HCT116 (cell line): ENCODE measurements around the gene OVOL3. TPM values are rescaled to one million over a fixed set of nuclear protein-coding genes. Genes with fewer than 3 reads are reported as not detected.

Source experiments
- ATAC-seq: fragments of 200-7000 bp; cut with Tn5 transposase; 2 replicates; pipeline ENCODE4 v1.9.1; 2020; ENCODE audit warnings: mild to moderate bottlenecking, moderate library complexity
- BruUV-seq: library from RNA; stranded (reverse); fragments of 400-500 nt; replicated peaks from 2 replicates; lab custom pipeline; 2021; lab: Mats Ljungman, UMichigan
- CTCF ChIA-PET: fragments of 300-600 bp; sonication (Branson Sonifier 250); formaldehyde crosslinking; loops from one replicate; lab custom pipeline; 2021; ENCODE audit warnings: antibody characterized with exemption; lab: Charles Lee
- POLR2A ChIA-PET: fragments of 300-600, 350-600 bp; sonication (Branson Sonifier 250); formaldehyde crosslinking; loops from one replicate; lab custom pipeline; 2021; ENCODE audit warnings: antibody characterized with exemption; lab: Charles Lee
- RAD21 ChIA-PET, 2 experiments: fragments of 300-600 bp; sonication (Branson Sonifier 250); formaldehyde crosslinking; loops; one replicate each; lab custom pipeline; 2023; ENCODE audit warnings: low total read pairs in 2 of 2; ENCODE audit not compliant: uncharacterized antibody in 2 of 2, unreplicated experiment in 2 of 2, low non-redundant PET in 1 of 2; lab: Charles Lee
- DNase-seq: peaks from one replicate; pipeline ENCODE4 v3.0.0-alpha.2; 2010; ENCODE audit warnings: low read depth, low spot score
- H2AFZ ChIP-seq: fragments of 200-600 bp; shearing (Covaris generic), sonication (generic); 2 replicates; pipeline ENCODE4 v1.6.1; 2017; ENCODE audit warnings: low read depth, mixed run types, mixed read lengths, antibody characterized with exemption, low read length; ENCODE audit not compliant: poor library complexity, severe bottlenecking
- H3K27ac ChIP-seq: 2 replicates; pipeline ENCODE4 v1.5.1; 2012; ENCODE audit warnings: low read depth, low read length
- H3K27me3 ChIP-seq: fragments of 200-600 bp; sonication (generic); 2 replicates; pipeline ENCODE4 v1.6.1; 2016; ENCODE audit warnings: mixed run types, low read length, mixed read lengths; ENCODE audit not compliant: insufficient read depth
- H3K36me3 ChIP-seq, 2 experiments: fragments of 200-500 bp in 1 of 2; fragments of 200-600 bp in 1 of 2; sonication (Bioruptor generic) in 1 of 2; sonication (generic) in 1 of 2; 2 replicates each; pipeline versions ENCODE4 v1.5.1 to v1.6.1; 2014 to 2016; ENCODE audit warnings: low read length in 2 of 2, inconsistent platforms in 1 of 2, mixed read lengths in 1 of 2, mixed run types in 1 of 2; ENCODE audit not compliant: insufficient read depth in 2 of 2, control insufficient read depth in 1 of 2
- H3K4me1 ChIP-seq, 2 experiments: fragments of 200-600 bp in 1 of 2; sonication (generic) in 1 of 2; 2 replicates each; pipeline versions ENCODE4 v1.5.1 to v1.6.1; 2012 to 2017; ENCODE audit warnings: low read length in 2 of 2, inconsistent platforms in 1 of 2, mild to moderate bottlenecking in 1 of 2, mixed read lengths in 1 of 2, mixed run types in 1 of 2, moderate library complexity in 1 of 2; ENCODE audit not compliant: insufficient read depth in 2 of 2, control insufficient read depth in 1 of 2
- H3K4me2 ChIP-seq: fragments of 200-600 bp; sonication (generic); 2 replicates; pipeline ENCODE4 v1.6.1; 2017; ENCODE audit warnings: mixed run types, low read length, mixed read lengths
- H3K4me3 ChIP-seq, 2 experiments: fragments of 200-600 bp in 1 of 2; sonication (generic) in 1 of 2; replicated peaks in 1 of 2; 2 replicates each; pipeline ENCODE4 v1.5.1; 2011 to 2016; ENCODE audit warnings: low read length in 2 of 2, control low read depth in 1 of 2, low read depth in 1 of 2, mild to moderate bottlenecking in 1 of 2, mixed read lengths in 1 of 2, mixed run types in 1 of 2
- H3K79me2 ChIP-seq: fragments of 200-600 bp; sonication (generic); 2 replicates; pipeline ENCODE4 v1.6.1; 2017; ENCODE audit warnings: mild to moderate bottlenecking, mixed run types, low read length, moderate library complexity, mixed read lengths; ENCODE audit not compliant: insufficient read depth
- H3K9ac ChIP-seq: fragments of 200-600 bp; sonication (generic); 2 replicates; pipeline ENCODE4 v1.6.1; 2016; ENCODE audit warnings: low read length, mixed read lengths
- H3K9me2 ChIP-seq: fragments of 200-600 bp; sonication (generic), shearing (Covaris generic); 2 replicates; pipeline ENCODE4 v1.6.1; 2017; ENCODE audit warnings: mixed run types, mild to moderate bottlenecking, moderate library complexity; ENCODE audit not compliant: insufficient read depth
- H3K9me3 ChIP-seq, 2 experiments: fragments of 200-500 bp in 1 of 2; fragments of 200-600 bp in 1 of 2; sonication (Bioruptor generic) in 1 of 2; sonication (generic) in 1 of 2; 2 replicates each; pipeline ENCODE4 v1.6.1; 2014 to 2017; ENCODE audit warnings: low read length in 2 of 2, mixed read lengths in 2 of 2, inconsistent platforms in 1 of 2, low read depth in 1 of 2, mild to moderate bottlenecking in 1 of 2, mixed run types in 1 of 2, moderate library complexity in 1 of 2; ENCODE audit not compliant: control insufficient read depth in 1 of 2, insufficient read depth in 1 of 2
- H4K20me1 ChIP-seq: fragments of 200-600 bp; sonication (generic), shearing (Covaris generic); 2 replicates; pipeline ENCODE4 v1.6.1; 2017; ENCODE audit warnings: mixed run types, mild to moderate bottlenecking, moderate library complexity; ENCODE audit not compliant: insufficient read depth
- CEBPB ChIP-seq: IDR thresholded peaks from 2 replicates; pipeline ENCODE4 v1.6.1; 2012; ENCODE audit warnings: low read depth
- CTCF ChIP-seq, 3 experiments: fragments of 200-600 bp in 1 of 3; sonication (generic) in 1 of 3; IDR thresholded peaks in 2 of 3; conservative IDR thresholded peaks in 1 of 3; 2 replicates each; pipeline ENCODE4 v1.5.1; 2012 to 2017; ENCODE audit warnings: low read depth in 2 of 3, low read length in 2 of 3, antibody characterized with exemption in 1 of 3, borderline replicate concordance in 1 of 3, control low read depth in 1 of 3, mild to moderate bottlenecking in 1 of 3, mixed read lengths in 1 of 3, mixed run types in 1 of 3, moderate library complexity in 1 of 3; ENCODE audit not compliant: insufficient read depth in 1 of 3
- EZH2phosphoT487 ChIP-seq: fragments of 200-600 bp; IDR thresholded peaks from 2 replicates; pipeline ENCODE4 v1.6.1; 2018; ENCODE audit warnings: antibody characterized with exemption, borderline replicate concordance
- JUND ChIP-seq: IDR thresholded peaks from 2 replicates; pipeline ENCODE4 v1.6.1; 2012
- POLR2AphosphoS5 ChIP-seq: IDR thresholded peaks from 2 replicates; pipeline ENCODE4 v1.6.1; 2011; ENCODE audit warnings: mild to moderate bottlenecking, low read depth, low read length, moderate library complexity
- ZNF274 ChIP-seq: fragments of 200-500 bp; sonication (Bioruptor generic); IDR thresholded peaks from 2 replicates; pipeline ENCODE4 v1.6.1; 2014; ENCODE audit warnings: mild to moderate bottlenecking, low read depth, low read length, inconsistent platforms
- intact Hi-C: fragments of 100-400 bp; cut with micrococcal nuclease; formaldehyde crosslinking; loops from 2 replicates; pipeline ENCODE4 v1.10.0; 2022
- total RNA-seq: library from RNA; stranded (reverse); gene quantifications from one replicate; pipeline ENCODE4 v1.2.1, GENCODE V29; 2021; ENCODE audit not compliant: unreplicated experiment

The OVOL3 gene
- total RNA-seq, 1 experiment from 2014 or later = not detected

DNA sequence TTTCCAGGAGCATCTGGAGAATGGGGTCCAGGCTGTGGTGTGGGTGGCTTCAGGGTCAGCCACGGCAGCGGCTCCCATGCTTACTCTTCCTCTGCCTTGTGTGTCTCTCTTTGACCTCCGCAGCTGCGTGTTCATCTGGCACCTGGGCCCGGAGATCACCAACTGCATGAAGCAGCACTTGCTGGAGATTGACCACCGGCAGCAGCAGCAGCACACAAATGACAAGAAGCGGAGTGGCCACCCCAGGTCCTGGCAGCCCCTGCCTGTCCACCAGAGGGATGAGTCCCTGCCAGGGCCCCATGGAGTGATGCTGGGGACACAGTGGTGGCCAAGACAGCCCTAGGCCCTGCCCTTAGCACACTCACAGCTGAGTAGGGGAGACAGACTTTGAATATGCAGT, 18.4 kb upstream of the OVOL3 start:
- CTCF ChIA-PET = no interaction called here
- RAD21 ChIA-PET = no interaction called here
- no peak overlapping the region for H3K9ac ChIP-seq
- POLR2A ChIA-PET = no interaction called here
- no peak overlapping the region for H3K4me3 ChIP-seq
- no peaks in the 10 kb centered on the region for H3K4me1 ChIP-seq
- no peaks in the 10 kb centered on the region for H4K20me1 ChIP-seq
- H3K27ac ChIP-seq = no peak overlapping the region
- DNase-seq (no peak), ATAC-seq (no peak)
- peaks cover 8 to 32% of the 10 kb centered on the region in 2 experiments for H3K36me3 ChIP-seq
- H2AFZ ChIP-seq = no peak overlapping the region
- TF ChIP-seq ZNF274 (no peak), JUND (no peak), CTCF (IDR thresholded peaks at IDR 0.05 in 2 of 3, conservative IDR thresholded peaks at IDR 0.05 in 1 of 3; ENCODE audit: borderline replicate concordance in 1 of 3, insufficient read depth in 1 of 3, low read depth in 2 of 3, low read length in 2 of 3) (no peak), POLR2AphosphoS5 (no peak)
- intact Hi-C loops = no loop called here
- no peaks in the 10 kb centered on the region for H3K27me3 ChIP-seq
- no peaks in the 10 kb centered on the region for H3K9me2 ChIP-seq
- H3K4me2 ChIP-seq = no peak overlapping the region
- H3K79me2 ChIP-seq = no peaks in the 10 kb centered on the region
- H3K9me3 ChIP-seq = no peaks in the 10 kb centered on the region
- no TSS peak for BruUV-seq

- CTCF ChIA-PET = no interaction called here
- Histone ChIP-seq H3K4me1 (no peaks in the 10 kb centered on the region), H3K9me2 (no peaks in the 10 kb centered on the region), H3K4me3 (no peak overlapping the region), H4K20me1 (no peaks in the 10 kb centered on the region), H3K27ac (no peak overlapping the region), H3K9me3 (no peaks in the 10 kb centered on the region), H2AFZ (no peak overlapping the region), H3K27me3 (no peaks in the 10 kb centered on the region), H3K36me3 (peaks cover 8 to 27% of the 10 kb centered on the region in 2 experiments), H3K79me2 (no peaks in the 10 kb centered on the region), H3K4me2 (no peak overlapping the region), H3K9ac (no peak overlapping the region)
- no peak for TF ChIP-seq CEBPB
- TF ChIP-seq EZH2phosphoT487 = no peak
- TF ChIP-seq JUND = no peak
- ATAC-seq = no peak
- POLR2A ChIA-PET = no interaction called here
- DNase-seq = no peak
- intact Hi-C loops = no loop called here
- RAD21 ChIA-PET = no interaction called here
- BruUV-seq = no TSS peak
Measured at GRCh38 chr19:36093146-36093662, 17.7 kb upstream of the OVOL3 start.
